ENCODE measurements around the gene RAB11FIP4.

DNA sequence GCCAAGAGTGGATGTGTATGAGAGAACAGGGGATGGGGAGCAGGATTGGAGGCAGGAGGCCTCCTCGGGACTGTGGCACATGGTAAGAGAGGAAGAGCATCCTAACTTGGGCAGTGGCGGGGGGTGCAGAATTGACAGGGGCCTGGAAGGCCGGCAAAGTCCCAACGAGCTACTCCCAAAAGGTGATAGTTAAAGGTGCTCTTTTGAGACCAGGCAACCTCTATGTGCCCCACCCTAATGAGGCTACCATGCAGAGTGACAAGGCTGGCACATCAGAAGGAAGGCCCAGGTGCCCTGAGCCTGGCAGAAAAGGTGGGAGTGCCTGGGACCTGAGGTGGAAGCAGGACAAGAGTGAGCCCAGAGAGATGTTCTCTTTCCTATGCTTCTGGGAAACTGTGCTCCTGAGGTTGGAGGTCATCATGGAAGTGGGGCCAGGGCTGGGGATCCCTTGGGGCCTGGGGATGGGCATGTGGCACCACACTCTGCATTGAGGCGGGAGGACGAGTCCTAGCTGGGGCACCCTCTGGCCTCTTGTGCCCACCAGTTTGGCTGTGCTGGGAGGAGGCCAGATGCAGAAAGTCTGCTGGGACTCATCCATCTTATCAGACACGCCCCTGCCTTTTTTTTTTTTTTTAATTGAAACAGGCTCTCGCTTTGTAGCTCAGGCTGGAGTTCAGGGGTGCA, 5.9 kb downstream of the RAB11FIP4 start:
- TF ChIP-seq, protein P1, sequence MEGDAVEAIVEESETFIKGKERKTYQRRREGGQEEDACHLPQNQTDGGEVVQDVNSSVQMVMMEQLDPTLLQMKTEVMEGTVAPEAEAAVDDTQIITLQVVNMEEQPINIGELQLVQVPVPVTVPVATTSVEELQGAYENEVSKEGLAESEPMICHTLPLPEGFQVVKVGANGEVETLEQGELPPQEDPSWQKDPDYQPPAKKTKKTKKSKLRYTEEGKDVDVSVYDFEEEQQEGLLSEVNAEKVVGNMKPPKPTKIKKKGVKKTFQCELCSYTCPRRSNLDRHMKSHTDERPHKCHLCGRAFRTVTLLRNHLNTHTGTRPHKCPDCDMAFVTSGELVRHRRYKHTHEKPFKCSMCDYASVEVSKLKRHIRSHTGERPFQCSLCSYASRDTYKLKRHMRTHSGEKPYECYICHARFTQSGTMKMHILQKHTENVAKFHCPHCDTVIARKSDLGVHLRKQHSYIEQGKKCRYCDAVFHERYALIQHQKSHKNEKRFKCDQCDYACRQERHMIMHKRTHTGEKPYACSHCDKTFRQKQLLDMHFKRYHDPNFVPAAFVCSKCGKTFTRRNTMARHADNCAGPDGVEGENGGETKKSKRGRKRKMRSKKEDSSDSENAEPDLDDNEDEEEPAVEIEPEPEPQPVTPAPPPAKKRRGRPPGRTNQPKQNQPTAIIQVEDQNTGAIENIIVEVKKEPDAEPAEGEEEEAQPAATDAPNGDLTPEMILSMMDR (conservative IDR thresholded peaks at IDR 0.05 in 1 of 2, IDR thresholded peaks at IDR 0.05 in 1 of 2; ENCODE audit: low read depth in 1 of 2, low read length in 2 of 2): no peak
- no peak for TF ChIP-seq EZH2 (IDR thresholded peaks at IDR 0.05; ENCODE audit: low read length, missing control alignments)
